ENCODE measurements around the gene HORMAD2.

HORMAD2 gene

DNA sequence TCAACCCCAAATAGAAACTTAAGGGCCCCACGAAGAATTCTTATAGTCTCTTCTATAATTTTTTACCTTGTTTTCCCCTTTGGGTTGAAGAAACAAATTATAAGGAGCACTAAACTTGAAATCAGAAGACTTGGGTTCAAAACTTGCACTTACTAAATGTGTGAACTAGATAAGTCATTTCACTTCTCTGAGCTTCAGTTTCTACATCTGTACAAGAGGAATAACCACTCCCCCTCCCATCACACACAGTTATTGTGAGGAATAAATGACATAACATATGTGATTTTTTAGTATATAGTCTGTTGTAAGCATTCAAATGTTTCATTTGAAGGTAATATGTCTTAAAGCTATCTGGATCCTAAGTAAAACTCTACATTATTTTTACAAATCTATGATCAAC is 87.5 kb downstream of the HORMAD2 start:
- DNase-seq (ENCODE audit: low read depth in 2 of 2), result no peak

DNA sequence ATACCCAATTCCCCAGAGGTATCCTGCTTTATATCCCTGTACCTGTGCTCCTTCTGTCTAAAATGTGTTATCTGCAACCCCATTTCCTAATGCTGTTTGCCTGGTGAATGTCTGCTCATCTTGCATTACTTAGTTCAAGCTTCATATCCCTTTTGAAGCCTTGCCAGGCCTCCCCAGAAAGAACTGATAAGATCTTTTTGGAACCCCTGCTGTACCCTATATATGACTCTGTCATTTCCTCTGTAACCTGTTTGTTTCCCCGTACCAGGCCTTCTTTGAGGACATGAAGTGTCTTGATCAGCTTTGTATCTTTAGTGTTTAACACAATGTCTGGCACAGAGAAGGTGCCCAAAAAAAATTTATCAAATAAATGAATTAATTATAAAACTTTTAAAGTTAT is 88.7 kb downstream of the HORMAD2 start:
- no peak for DNase-seq (ENCODE audit: low read depth in 2 of 2)

DNA sequence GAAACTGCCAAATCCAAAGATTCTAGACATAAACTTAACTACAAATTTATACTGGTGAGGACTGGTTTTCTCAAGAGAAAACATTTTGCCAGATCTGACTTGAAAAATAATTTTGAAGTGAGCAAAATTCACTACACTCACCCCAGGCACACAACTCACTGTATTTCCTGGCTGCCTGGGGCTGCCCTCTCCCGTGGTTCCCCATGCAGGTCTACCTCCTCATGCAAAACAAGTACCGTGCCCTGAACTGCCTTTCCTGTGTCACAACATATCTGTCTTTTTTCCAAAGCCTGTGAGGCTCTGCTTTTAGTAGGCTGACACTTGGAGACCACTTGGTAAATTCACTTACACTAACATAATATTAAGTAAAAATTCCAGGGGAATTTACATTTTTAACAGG is 89.9 kb downstream of the HORMAD2 start:
- DNase-seq (ENCODE audit: low read depth in 2 of 2), result no peak

DNA sequence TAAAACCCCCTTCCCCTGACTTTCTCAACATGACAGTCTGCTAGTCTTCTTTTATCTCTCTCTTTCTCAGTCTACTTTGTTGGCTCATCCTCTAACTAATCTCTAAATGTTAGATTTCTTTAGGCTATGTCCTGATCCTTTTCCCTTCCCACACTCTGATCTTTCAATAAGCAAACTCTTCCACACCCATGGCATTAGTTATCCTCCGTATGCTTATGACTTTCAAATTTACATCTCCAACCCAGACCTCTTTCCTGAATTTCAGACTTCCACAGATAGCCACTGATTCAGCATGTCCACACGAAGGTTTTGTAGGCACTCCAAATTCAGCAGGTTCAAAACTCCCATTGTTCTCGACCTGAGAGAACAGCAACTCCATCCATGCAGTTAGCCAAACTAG is 90.7 kb downstream of the HORMAD2 start:
- no peak for DNase-seq (ENCODE audit: low read depth in 2 of 2)

DNA sequence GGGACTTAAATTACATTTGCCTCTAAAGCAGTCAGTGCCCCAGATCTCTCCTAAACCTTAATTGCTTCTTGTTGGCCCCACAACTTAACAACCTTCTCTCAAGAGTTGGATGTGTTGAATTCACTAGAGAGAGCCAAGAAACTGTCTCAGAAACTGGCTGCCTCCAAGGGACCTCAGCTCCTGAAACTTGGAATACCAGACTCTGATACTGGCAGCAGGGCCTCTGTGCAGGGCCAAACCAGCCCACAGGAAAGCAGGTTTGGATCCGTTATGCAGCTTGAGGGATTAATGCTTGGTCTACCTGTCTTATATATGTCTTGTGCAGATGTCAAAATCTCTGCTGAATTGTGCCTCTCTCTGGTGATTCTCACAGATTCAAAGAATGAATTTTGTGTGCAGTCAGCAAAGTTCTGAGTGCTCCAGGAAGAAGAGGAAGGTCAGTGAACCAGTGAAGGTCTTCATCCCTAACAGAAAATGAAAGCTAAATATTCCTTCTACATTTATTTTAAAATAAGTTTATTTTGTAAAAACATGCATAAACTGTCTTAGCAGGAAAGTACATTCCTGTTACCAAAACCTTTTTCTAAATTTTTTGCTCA is 95.5 kb downstream of the HORMAD2 start:
- DNase-seq (ENCODE audit: low read depth in 2 of 2), result no peak

DNA sequence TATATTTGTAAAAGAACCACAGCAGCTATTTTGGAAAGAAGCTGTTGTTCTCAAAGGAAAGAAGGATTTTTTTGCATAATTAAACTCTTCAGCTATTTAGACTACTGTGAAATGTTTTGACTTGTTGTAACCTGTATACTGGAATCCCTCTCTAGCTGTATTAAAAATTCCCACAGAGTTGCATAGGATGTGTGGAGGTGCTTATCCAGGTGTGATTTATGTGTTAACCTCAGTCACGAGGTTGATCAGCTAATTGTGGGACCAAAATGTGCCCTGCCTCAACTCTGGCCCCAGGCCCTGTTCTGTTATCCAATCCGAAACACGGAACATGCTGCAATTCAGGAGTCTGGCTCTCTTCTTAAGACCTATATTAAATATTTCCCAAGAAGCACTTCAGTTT is 96.2 kb downstream of the HORMAD2 start:
- DNase-seq (ENCODE audit: low read depth in 2 of 2), result no peak

DNA sequence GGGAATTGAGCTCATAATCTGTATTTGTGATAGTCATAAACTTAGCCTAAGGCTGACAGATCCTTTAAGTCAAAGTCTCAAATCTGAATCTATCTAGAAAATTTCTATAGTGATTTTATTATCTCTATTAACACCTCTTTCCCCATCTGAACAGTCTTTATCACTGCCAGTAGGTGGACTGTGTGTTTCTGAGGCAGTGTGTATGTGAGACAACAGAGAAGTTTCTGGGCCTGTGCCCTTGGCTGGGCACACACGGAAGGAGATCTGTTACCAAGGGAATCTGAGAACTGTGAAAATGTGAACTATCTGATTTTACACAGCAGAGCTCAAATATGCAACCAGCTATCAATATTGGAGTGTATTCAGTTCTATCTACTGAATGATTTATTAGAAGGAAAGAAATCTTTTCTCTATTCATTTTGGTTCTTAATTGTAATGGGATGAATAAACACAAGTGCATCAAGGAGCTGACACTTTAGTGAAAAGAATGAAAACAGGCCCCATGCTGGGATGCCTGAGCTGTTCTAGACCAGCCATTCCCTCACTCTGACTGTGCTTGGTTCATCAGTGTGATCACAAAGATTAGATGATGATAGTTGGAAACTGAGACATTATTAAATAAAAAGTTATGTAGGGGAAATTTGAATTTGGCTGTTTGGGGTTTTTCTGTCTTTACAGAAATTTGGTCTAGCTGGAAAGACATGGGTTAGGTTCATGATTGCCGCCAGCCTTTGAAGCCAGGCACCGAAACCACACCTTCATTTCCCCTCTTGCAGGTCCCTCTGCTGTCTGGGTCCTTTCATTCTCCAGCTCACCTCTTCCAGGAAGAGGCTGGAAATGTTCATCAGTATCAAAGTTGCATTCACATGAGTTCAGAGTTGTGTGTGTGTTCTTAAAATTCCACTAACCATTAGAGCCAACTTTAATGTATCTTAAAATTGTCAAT is 98.2 kb downstream of the HORMAD2 start:
- DNase-seq (ENCODE audit: low read depth in 2 of 2), result no peak

DNA sequence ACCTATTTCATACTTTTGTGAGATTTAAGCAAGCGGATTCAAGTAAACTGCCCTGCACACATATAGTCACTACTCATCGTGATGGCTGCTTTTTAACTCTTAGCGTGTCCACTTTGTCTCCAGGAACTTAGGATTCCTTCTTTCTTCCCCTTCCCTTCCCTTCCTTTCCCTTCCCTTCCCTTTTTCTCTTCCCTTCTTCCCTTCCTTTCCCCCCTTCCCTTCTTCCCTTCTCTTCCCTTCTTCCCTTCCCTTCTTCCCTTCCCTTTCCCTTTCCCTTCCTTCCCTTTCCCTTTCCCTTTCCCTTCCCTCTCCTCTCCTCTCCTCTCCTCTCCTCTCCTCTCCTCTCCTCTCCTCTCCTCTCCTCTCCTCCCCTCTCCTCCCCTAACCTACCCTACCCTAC is 100.4 kb downstream of the HORMAD2 start:
- no peak for DNase-seq (ENCODE audit: low read depth in 2 of 2)

DNA sequence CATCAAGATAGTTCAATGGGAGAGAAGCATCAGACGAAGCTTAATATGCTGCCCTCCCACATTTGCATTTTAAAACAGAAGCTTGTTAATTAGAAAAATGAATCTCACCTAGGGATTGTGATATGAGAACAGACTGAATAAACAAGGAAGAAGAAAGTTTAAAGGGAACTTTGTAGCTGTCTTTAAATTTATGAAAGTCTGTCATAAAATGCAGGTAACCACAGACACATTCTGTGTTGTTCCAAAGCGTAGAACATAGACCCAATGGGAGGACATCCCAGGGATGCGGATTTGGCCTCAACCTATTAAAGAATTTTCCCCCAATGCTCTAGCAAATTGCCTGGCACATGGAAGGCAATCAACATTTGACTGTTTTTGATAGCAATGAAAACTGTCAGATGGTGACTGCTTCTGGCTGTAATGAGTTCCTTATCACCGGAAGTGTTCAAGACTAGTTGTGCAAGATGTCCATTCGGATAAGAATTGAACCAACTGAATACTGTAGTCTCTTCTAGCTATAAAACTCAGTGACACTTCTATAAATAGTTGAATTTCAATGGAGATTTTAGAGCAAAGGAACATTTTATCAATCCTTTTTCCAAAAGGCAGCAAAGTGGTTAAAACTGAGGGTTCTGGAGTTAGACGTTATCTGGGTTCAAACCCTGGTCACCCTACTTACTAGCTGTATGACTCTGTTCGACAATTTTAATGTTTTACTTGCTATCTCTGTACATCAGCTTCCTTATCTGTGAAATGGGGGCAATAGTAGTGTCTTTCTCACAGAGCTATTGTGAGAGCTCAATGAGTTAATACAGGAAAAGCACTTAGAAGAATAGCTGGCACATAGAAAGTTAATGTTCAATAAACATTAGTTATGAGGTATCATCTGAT is 101.4 kb downstream of the HORMAD2 start:
- DNase-seq (ENCODE audit: low read depth in 2 of 2), result no peak

DNA sequence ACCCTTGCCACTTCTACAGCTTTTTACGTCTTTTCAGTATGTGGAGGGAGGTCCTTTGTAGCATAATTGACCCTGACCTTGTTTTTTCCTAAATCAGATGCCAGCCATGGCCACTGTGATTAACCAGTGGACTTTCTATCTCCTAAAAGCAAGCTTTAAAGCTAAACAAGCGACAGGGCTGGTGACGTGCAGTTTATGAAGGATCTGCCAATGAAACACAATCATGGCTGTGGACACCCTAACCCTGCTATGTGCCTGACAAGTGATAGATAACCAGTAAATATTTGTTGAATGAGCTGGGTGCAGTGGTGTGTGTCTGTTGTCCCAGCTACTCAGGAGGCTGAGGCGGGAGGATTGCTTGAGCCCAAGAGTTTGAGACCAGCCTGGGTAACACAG is 102.1 kb downstream of the HORMAD2 start:
- DNase-seq (ENCODE audit: low read depth in 2 of 2), result no peak

DNA sequence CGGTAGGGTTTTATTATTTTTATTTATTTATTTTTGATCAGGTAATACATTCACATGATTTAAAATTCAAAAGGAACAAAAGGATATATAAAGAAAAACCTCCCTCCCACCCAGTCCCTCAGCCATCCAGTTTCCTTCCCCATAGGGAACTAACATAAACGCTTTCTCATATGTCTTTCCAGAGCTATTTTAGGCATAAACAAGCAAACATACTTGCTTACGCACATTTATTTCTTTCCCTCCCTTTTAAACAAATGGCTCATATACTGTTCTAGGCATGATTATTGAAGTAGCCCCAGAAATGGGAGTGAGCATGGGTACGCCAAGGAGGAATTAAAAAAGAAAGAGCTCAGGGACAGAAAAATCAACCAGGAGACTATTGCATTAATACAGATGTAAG is 102.6 kb downstream of the HORMAD2 start:
- DNase-seq (ENCODE audit: low read depth in 2 of 2), result no peak

DNA sequence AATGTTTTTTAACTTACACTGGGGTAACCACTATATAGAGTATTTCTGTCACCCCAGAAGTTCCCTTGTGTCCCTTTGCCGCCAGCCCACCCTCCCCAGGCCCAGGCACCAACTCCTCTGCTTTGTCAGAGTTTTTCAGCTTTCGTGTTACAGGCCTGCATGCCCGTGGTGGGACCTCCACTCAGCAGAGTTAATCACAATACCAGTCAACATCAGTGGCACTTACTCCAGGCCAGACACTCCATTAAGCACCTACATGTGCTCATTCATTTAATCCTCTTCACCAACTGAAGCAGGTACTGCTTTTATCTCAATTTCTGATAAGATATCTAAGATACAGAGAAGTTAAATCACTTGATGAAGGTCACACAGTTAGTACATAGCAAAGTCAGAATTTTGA is 103.0 kb downstream of the HORMAD2 start:
- DNase-seq (ENCODE audit: low read depth in 2 of 2), result no peak

DNA sequence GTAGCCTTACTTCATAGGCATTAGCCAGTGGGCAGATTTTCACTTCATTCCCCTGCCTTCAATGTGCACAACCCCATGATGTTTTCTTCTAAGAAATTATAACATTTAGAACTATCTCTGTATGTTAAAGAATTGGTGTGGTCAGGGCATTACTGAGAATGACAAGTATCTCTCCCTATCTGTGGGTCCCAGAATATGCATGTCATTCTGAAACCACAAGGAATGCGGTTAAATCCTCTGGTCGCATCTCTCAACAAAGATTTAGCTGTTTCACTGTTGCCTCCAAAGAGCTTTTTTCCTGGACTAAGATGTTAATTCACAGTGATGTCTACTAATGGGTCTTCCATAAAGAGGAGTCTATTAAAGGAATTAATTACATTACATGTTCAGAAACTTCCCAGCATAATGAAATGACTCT is 103.6 kb downstream of the HORMAD2 start:
- DNase-seq (ENCODE audit: low read depth in 2 of 2), result no peak

DNA sequence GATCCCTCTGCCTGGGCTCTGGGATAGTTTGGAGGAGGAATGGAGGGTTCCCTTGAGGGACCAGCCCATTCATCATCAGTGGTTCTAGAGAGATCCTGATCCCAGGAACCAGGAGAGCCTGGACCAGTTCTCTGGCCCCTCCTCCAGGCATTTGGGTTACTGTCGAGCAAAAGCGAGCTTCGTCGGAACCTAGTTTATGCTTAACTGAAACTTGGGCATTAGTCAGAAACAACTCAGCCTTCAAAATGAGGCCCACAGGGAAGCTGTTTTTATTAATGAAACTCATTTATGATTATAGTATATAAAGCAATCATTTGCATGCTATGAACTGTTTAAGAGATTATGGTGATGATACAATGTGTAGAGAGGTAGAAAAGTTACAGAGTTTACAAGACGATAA is 104.9 kb downstream of the HORMAD2 start:
- DNase-seq (ENCODE audit: low read depth in 2 of 2), result no peak

DNA sequence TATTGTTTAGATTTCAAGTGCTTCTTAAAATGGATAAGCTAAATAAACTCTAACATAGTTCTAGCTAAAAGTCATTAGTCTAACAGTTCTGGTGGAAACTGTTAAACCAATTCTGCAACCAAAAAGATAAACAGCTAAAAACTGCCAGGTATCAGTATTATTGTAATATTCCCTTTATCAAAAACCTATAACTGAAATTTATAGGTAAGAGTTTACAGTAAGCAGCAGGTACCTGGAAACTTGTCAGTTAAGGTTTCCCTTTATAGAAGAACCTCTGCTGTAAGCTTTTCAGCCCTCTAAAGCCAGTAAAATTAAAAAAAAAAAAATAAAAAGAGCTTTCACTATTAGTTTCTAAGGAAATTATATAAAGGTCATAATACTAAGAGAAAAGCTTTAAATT is 105.3 kb downstream of the HORMAD2 start:
- no peak for DNase-seq (ENCODE audit: low read depth in 2 of 2)

DNA sequence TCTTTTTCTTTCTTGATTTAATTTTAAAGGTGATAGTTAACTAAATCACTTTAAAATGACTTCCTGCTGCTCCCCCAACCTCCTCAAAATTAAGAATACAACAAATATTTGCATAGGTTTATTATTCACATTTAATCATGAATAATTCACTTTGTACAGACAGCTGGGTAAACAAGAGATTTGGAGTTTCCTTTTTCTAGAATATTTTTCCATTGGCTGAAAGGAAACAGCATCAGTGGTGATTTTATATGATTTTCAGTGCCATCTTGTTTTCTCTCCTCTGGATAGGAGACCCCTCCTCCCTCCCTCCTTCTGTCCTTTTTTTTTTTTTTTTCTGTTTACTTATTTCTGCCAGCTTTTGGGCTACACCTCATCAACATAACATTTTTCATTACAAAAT is 105.8 kb downstream of the HORMAD2 start:
- DNase-seq (ENCODE audit: low read depth in 2 of 2), result no peak

DNA sequence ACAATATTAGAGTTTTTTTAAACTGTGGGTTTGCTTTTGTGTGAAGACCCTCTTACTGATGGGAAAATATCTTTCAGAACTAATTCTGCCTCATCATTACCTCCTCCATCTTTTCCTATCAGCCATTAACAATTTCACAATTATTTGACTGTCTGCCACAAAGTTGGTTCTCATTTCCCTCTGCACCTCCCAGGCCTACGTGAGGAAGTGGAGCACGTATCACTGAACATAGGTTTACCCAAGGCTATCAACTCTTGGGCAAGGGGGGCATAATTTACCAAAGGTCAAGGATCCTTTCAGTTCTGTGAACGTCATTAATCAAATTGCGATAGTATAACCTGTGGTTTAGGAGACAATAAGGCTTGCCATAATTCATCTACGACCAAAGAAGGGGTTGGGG is 106.2 kb downstream of the HORMAD2 start:
- no peak for DNase-seq (ENCODE audit: low read depth in 2 of 2)

DNA sequence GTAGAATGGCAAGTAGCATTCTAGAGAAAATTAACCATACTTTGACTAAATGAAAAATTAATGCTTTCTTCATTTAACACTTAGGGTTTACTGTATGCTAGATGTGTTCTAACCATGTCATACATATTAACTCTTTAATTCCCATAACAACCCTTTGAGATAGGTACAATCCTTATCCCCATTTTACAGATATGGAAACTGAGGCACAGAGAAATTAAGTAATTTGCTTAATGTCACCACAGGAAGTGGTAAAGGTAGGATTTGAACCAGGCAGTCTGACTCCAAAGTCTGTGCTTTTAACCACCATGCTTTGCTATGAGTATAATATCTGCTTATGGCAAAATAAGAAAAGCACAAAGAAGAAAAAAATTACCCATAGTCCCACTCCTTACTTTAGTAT is 106.8 kb downstream of the HORMAD2 start:
- DNase-seq (ENCODE audit: low read depth in 2 of 2), result no peak

DNA sequence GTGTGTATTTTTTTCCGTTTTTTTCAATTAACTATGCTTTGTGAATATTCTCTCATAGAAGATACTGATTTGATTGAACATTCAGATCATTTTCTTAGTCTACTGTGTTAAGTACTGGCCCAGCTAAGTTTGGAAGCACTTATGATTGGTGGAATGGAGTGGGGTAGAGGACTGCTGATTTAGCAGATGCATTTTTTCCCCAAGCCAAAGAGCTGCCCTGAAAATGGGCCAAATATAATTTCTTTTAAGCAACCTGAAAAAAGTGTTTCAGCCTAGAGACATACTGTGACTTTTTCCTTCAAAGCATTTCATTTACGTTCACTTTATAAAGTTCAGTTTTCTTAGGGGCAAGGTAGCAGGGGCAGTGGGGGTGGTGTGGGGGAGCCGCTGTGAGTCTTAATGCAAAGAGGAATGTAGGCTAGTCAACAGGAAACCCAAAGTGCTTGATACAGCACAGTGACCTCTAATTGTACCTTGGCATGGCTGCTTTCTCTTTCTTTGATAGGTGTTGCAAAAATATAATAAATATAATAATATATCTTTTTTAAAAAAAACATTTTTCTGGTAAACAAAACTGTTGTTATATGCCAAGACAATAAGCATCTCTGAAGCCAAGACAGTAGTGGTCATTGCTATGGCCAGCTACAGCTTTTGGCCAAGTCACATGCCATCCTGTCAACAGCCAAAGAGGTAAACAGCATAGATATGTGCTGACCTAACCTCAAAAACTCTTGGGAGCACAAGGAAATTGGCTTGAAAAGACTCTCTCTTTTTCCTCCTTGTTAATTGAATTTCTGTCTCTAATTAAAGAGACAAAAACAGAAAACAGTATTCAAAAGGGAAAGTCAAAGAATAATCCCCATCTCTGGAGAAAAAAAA is 107.5 kb downstream of the HORMAD2 start:
- DNase-seq (ENCODE audit: low read depth in 2 of 2), result no peak

DNA sequence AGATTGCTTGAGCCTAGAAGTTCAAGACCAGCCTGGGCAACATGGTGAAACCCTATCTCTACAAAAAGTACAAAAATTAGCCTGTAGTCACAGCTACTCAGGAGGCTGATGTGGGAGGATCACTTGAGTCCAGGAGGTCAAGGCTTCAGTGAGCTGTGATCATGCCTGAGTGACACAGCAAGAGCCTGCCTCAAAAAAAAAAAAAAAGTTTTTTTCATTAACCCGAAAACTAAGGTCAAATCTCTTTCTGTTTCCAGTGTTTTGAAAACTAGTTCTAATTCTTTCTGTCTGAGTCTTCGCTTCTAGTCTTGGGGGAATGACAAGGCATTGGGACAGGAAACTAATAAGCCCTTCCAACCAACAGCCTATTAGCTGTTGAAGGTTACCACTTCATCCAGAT is 108.6 kb downstream of the HORMAD2 start:
- DNase-seq (ENCODE audit: low read depth in 2 of 2), result no peak

DNA sequence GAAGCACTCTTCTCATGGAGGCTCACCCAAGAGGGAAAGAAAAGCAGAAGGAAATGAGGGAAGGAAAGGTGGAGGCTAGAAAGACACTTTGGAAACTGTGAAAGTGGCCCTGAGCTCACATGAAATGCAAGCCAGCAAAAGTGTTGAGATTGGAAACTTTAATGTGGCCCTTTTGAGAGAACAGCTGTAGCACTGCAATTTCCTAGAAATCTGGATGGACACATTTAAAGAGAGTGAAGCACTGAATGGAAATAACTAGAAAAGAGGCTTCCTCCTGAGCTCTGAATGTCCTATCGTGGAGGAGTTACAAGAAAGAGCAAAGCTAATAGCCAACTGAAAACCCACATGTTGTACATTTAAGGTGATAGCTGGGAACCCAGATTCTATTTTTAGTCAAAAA is 110.3 kb downstream of the HORMAD2 start:
- DNase-seq (ENCODE audit: low read depth in 2 of 2), result no peak
